ENCODE data around the gene SKP2.

Gene SKP2

DNA sequence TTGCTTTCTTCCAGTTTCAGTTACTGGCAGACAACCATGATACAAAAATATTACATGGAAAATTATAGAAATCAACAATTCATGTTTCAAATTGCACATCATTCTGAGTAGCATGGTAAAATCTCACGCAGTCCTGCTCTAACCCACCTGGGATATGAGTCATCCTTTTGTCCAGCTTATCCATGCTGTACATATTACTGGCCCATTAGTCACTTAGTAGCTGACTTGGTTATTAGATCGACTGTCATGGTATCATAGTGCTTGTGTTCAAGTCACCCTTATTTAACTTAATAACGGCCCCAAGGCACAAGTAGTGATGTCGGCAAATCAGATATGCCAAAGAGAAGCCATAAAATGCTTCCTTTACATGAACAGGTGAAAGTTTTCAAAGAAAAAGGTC is 48.6 kb downstream of the SKP2 start:
- no peak for DNase-seq (ENCODE audit: low read depth)

DNA sequence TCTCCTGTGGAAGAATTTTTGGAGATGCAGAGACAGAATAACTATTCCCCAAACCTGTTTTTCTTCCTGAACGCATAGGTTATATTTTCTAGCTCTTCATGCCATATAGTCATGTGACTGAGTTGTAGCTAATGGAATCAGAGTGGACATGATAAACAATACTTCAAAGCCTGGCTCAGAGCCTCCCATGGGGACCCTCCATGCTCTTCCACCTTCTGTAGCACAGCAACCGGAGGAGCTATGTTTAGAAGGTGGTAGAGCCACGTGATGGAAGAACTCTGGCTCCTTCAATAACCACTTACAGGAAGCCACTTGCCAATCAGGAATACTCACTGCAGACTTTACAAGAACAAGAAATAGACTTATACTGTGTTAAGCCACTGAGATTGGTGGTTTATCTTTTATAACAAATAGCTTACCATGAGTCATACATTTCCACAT is 50.6 kb downstream of the SKP2 start:
- DNase-seq (ENCODE audit: low read depth) = no peak

- no peak for DNase-seq (ENCODE audit: low read depth)
Measured at GRCh38 chr5:36205329-36205728, 53.4 kb downstream of the SKP2 start.

- DNase-seq (ENCODE audit: low read depth) = no peak
Measured at GRCh38 chr5:36206913-36207312, 55.0 kb downstream of the SKP2 start.

GRCh38 chr5:36208786-36209185 is 56.9 kb downstream of the SKP2 start:
- no peak for DNase-seq (ENCODE audit: low read depth)

- no peak for DNase-seq (ENCODE audit: low read depth)
Measured at GRCh38 chr5:36209664-36210063, 57.8 kb downstream of the SKP2 start.

- DNase-seq (ENCODE audit: low read depth) = no peak
Measured at GRCh38 chr5:36214436-36214835, 62.5 kb downstream of the SKP2 start.

DNA sequence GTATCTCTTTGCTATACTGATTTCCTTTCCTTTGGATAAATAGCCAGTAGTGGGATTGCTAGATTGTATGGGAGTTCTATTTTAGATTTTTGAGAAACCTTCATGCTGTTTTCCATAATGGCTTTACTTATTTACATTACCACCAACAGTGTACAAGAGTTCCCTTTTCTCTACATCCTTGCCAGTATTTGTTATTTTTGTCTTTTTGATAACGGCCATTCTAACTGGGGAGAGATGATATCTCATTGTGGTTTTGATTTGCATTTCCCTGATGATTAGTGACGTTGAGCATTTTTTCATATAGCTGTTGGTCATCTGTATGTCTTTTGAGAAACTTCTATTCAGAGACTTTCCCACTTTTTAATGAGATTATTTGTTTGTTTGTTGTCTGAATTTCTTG is 64.0 kb downstream of the SKP2 start:
- DNase-seq (ENCODE audit: low read depth) = no peak

- no peak for DNase-seq (ENCODE audit: low read depth)
Measured at GRCh38 chr5:36217567-36217966, 65.7 kb downstream of the SKP2 start.

- DNase-seq (ENCODE audit: low read depth) = no peak
Measured at GRCh38 chr5:36217988-36218387, 66.1 kb downstream of the SKP2 start.

- no peak for DNase-seq (ENCODE audit: low read depth)
Measured at GRCh38 chr5:36222620-36223019, 70.7 kb downstream of the SKP2 start.

- no peak for DNase-seq (ENCODE audit: low read depth)
Measured at GRCh38 chr5:36227046-36227445, 75.1 kb downstream of the SKP2 start.

GRCh38 chr5:36228505-36228904 is 76.6 kb downstream of the SKP2 start:
- no peak for DNase-seq (ENCODE audit: low read depth)

GRCh38 chr5:36230151-36230790 is 78.4 kb downstream of the SKP2 start:
- DNase-seq (ENCODE audit: low read depth) = no peak

- no peak for DNase-seq (ENCODE audit: low read depth)
Measured at GRCh38 chr5:36232533-36232932, 80.6 kb downstream of the SKP2 start.
